ENCODE data around the gene GDF11. TPM values are rescaled to one million over a fixed set of nuclear protein-coding genes. Genes with fewer than 3 reads are reported as not detected.

GDF11 gene
- total RNA-seq, 1 donor from 2014 or later, result 52.4 TPM

GRCh38 chr12:55699471-55700055 is 43.4 kb upstream of the GDF11 start:
- Mint-ChIP-seq H3K27me3 (ENCODE audit: unreplicated experiment) (peaks cover 4% of the 10 kb centered on the region), H3K4me3 (ENCODE audit: unreplicated experiment) (no peak overlapping the region), H3K27ac (ENCODE audit: unreplicated experiment) (no peak overlapping the region), H3K4me1 (ENCODE audit: low read depth, unreplicated experiment) (peaks cover 2% of the 10 kb centered on the region), H3K36me3 (ENCODE audit: unreplicated experiment) (peaks cover 9% of the 10 kb centered on the region), H3K9me3 (ENCODE audit: unreplicated experiment) (peaks cover 11% of the 10 kb centered on the region)
- TF ChIP-seq CTCF (IDR thresholded peaks at IDR 0.05; ENCODE audit: partially characterized antibody, unreplicated experiment), result no peak
- no peak for DNase-seq

GRCh38 chr12:55700255-55701018 is 42.5 kb upstream of the GDF11 start:
- Mint-ChIP-seq H3K36me3 (ENCODE audit: unreplicated experiment) (peaks cover 9% of the 10 kb centered on the region), H3K4me3 (ENCODE audit: unreplicated experiment) (no peak overlapping the region), H3K27me3 (ENCODE audit: unreplicated experiment) (peaks cover 4% of the 10 kb centered on the region), H3K4me1 (ENCODE audit: low read depth, unreplicated experiment) (peaks cover 7% of the 10 kb centered on the region), H3K9me3 (ENCODE audit: unreplicated experiment) (peaks cover 12% of the 10 kb centered on the region), H3K27ac (ENCODE audit: unreplicated experiment) (no peak overlapping the region)
- no peak for TF ChIP-seq CTCF (IDR thresholded peaks at IDR 0.05; ENCODE audit: partially characterized antibody, unreplicated experiment)
- no peak for DNase-seq

- Mint-ChIP-seq H3K36me3 (ENCODE audit: unreplicated experiment) (peaks cover 5% of the 10 kb centered on the region), H3K27ac (ENCODE audit: unreplicated experiment) (no peak overlapping the region), H3K9me3 (ENCODE audit: unreplicated experiment) (peaks cover 10% of the 10 kb centered on the region), H3K27me3 (ENCODE audit: unreplicated experiment) (peaks cover 6% of the 10 kb centered on the region), H3K4me3 (ENCODE audit: unreplicated experiment) (no peak overlapping the region), H3K4me1 (ENCODE audit: low read depth, unreplicated experiment) (peaks cover 16% of the 10 kb centered on the region)
- no peak for TF ChIP-seq CTCF (IDR thresholded peaks at IDR 0.05; ENCODE audit: partially characterized antibody, unreplicated experiment)
- DNase-seq, result no peak
Observed at GRCh38 chr12:55702861-55703260, 40.1 kb upstream of the GDF11 start.

- no peak for DNase-seq
- H3K4me3 Mint-ChIP-seq (ENCODE audit: unreplicated experiment), result no peak overlapping the region
- H3K9me3 Mint-ChIP-seq (ENCODE audit: unreplicated experiment), result peaks cover 10% of the 10 kb centered on the region
- peaks cover 19% of the 10 kb centered on the region for H3K4me1 Mint-ChIP-seq (ENCODE audit: low read depth, unreplicated experiment)
- H3K27me3 Mint-ChIP-seq (ENCODE audit: unreplicated experiment), result peaks cover 6% of the 10 kb centered on the region
- no peak overlapping the region for H3K27ac Mint-ChIP-seq (ENCODE audit: unreplicated experiment)
- H3K36me3 Mint-ChIP-seq (ENCODE audit: unreplicated experiment), result peaks cover 5% of the 10 kb centered on the region
- TF ChIP-seq CTCF (IDR thresholded peaks at IDR 0.05; ENCODE audit: partially characterized antibody, unreplicated experiment), result no peak
Observed at GRCh38 chr12:55703288-55703687, 39.6 kb upstream of the GDF11 start.
